H1 (cell line): Measurements from ENCODE around the gene LCE6A.

Experiments
- EGR1 ChIP-seq: IDR thresholded peaks from 2 replicates; pipeline ENCODE4 v1.6.1; 2011; ENCODE audit warnings: low read depth, low read length, borderline replicate concordance
- EZH2 ChIP-seq: fragments of 200-600 bp; sonication (generic); IDR thresholded peaks from 2 replicates; pipeline ENCODE4 v1.7.1; 2012; ENCODE audit warnings: low read depth, mild to moderate bottlenecking, moderate library complexity, low read length, inconsistent platforms; ENCODE audit not compliant: severe bottlenecking
- HDAC2 ChIP-seq, 2 experiments: fragments of 300-600 bp in 1 of 2; sonication (generic) in 1 of 2; IDR thresholded peaks; 2 replicates each; pipeline ENCODE4 v1.6.1; 2011 to 2012; ENCODE audit warnings: low read depth in 2 of 2, low read length in 2 of 2, mild to moderate bottlenecking in 2 of 2, moderate library complexity in 2 of 2, borderline replicate concordance in 1 of 2, inconsistent platforms in 1 of 2
- POLR2A ChIP-seq, 2 experiments: IDR thresholded peaks; 1 replicate in 1 of 2; 2 replicates in 1 of 2; pipeline ENCODE4 v1.6.1; 2011; ENCODE audit warnings: low read depth in 2 of 2, low read length in 2 of 2, mild to moderate bottlenecking in 2 of 2; ENCODE audit errors: control extremely low read depth in 1 of 2
- POLR2AphosphoS5 ChIP-seq: IDR thresholded peaks from 2 replicates; pipeline ENCODE4 v1.6.1; 2011; ENCODE audit warnings: low read depth, low read length
- POU5F1 ChIP-seq: IDR thresholded peaks from 2 replicates; pipeline ENCODE4 v1.6.1; 2011; ENCODE audit warnings: low read depth, mild to moderate bottlenecking, low read length, moderate library complexity
- RXRA ChIP-seq: IDR thresholded peaks from 2 replicates; pipeline ENCODE4 v1.6.1; 2011; ENCODE audit warnings: low read depth, mild to moderate bottlenecking, low read length, moderate library complexity; ENCODE audit not compliant: insufficient read depth
- SP1 ChIP-seq: IDR thresholded peaks from 2 replicates; pipeline ENCODE4 v1.6.1; 2011; ENCODE audit warnings: low read depth, low read length
- TCF12 ChIP-seq: IDR thresholded peaks from 2 replicates; pipeline ENCODE4 v1.6.1; 2011; ENCODE audit warnings: low read depth, mild to moderate bottlenecking, low read length
- YY1 ChIP-seq: IDR thresholded peaks from 2 replicates; pipeline ENCODE4 v1.6.1; 2011; ENCODE audit warnings: low read depth, mild to moderate bottlenecking, low read length
- ZNF274 ChIP-seq: IDR thresholded peaks from 2 replicates; pipeline ENCODE4 v1.7.0; 2012; ENCODE audit warnings: low read length, borderline replicate concordance; ENCODE audit errors: extremely low read depth
- TF ChIP-seq, protein P1 (sequence below), 3 experiments: IDR thresholded peaks; 1 replicate in 2 of 3; 2 replicates in 1 of 3; pipeline versions ENCODE4 v1.5.1 to v1.6.1; 2011; ENCODE audit warnings: low read length in 3 of 3, mild to moderate bottlenecking in 3 of 3, inconsistent platforms in 2 of 3, low read depth in 1 of 3, moderate library complexity in 1 of 3; ENCODE audit not compliant: insufficient read depth in 1 of 3; ENCODE audit errors: control extremely low read depth in 1 of 3

DNA sequence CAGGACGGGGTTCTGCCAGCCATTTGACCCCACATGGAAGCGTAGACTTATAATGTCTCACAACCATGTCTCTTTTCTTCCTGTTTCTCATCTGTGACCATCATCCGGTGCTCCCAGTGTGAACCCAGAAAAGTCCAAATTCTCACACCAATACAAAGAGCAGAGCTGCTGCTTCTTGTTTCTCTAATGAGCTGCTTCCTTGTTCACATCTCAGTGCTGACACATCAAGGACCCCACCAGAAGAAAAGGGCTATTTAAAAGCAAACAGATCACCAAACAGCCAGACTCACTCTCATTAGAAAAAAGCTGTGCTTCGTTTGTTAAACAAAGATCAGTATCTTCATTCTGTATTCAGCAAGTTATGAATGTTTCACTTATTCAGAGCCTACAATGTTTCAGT, 47.0 kb upstream of the LCE6A start:
- TF ChIP-seq, protein P1, sequence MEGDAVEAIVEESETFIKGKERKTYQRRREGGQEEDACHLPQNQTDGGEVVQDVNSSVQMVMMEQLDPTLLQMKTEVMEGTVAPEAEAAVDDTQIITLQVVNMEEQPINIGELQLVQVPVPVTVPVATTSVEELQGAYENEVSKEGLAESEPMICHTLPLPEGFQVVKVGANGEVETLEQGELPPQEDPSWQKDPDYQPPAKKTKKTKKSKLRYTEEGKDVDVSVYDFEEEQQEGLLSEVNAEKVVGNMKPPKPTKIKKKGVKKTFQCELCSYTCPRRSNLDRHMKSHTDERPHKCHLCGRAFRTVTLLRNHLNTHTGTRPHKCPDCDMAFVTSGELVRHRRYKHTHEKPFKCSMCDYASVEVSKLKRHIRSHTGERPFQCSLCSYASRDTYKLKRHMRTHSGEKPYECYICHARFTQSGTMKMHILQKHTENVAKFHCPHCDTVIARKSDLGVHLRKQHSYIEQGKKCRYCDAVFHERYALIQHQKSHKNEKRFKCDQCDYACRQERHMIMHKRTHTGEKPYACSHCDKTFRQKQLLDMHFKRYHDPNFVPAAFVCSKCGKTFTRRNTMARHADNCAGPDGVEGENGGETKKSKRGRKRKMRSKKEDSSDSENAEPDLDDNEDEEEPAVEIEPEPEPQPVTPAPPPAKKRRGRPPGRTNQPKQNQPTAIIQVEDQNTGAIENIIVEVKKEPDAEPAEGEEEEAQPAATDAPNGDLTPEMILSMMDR (IDR thresholded peaks at IDR 0.05; ENCODE audit: control extremely low read depth in 1 of 3, insufficient read depth in 1 of 3, low read depth in 1 of 3, low read length in 3 of 3): no peak
- TF ChIP-seq ZNF274 (no peak), YY1 (no peak), TCF12 (no peak), EGR1 (no peak), POLR2AphosphoS5 (no peak), POU5F1 (no peak), POLR2A (IDR thresholded peaks at IDR 0.05; ENCODE audit: control extremely low read depth in 1 of 2, low read depth in 2 of 2, low read length in 2 of 2) (no peak), SP1 (no peak), RXRA (no peak), HDAC2 (IDR thresholded peaks at IDR 0.05; ENCODE audit: borderline replicate concordance in 1 of 2, low read depth in 2 of 2, low read length in 2 of 2) (no peak), EZH2 (no peak)
